Measurements from ENCODE around the gene CLMP.
"Not testable (repeated sequence)": the region's sequence is repeated elsewhere in the genome, so short reads cannot be mapped to it uniquely, and the experiment has no call there.

The CLMP gene

GRCh38 chr11:123132034-123132766 lies 62.8 kb downstream of the CLMP start:
- DNase-seq = not testable (repeated sequence)

DNA sequence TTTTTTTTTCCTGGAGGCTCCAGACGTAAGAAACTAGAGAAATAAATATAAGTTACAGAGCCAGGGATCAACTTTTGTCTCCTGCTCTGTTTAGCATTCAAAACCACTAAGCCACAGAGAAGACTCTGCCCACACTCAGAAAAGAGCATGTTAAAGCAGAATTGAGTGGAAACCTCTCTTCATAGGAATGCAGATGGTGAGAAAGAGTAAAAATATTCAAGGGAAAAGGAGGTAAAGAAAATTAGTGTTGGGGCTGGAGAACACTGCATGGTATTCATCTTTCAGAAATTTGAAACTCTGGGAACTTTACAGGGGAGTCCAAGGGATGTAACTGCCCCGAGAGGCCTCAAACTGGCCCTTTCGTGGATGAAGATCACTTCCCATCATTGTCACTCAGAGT lies 65.1 kb downstream of the CLMP start:
- no peak for DNase-seq

DNA sequence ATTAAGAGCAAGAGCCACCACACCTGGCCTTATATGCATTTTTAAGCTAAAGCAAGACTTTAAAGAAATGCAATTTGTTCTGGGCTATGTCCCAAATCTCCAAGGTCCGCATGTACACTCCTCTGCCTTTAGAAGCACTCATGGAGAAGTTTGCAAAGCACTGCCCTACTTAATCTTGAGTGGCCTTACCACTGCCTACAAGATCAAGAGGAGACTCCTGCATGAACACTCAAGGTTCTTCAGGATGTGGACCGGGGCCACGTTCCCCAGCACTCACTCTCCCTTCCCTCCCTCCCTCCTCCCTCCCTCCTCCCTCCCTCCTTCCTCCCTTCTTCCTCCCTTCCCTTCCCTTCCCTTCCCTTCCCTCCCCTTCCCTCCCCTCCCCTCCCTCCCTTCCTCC lies 69.9 kb downstream of the CLMP start:
- no peak for DNase-seq

DNA sequence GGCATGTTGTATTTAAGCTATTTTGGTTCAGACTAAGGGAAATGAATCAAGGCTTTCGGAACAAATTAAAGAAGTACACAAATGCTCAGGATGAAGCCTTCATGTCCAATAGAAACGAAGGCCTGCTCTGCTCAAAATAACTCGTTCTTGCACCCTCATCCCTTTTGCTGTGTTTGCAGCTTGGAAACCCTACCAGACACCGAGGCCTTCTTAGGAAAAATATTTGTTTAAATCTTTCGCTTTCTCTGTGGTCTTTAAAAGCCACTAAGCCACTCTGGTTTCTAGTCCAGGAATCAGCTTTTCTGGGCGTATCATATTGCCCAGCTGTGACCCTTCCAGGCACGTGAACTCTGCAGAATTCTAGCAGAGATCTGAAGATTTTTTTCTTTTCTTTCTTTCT lies 72.2 kb downstream of the CLMP start:
- DNase-seq = no peak

DNA sequence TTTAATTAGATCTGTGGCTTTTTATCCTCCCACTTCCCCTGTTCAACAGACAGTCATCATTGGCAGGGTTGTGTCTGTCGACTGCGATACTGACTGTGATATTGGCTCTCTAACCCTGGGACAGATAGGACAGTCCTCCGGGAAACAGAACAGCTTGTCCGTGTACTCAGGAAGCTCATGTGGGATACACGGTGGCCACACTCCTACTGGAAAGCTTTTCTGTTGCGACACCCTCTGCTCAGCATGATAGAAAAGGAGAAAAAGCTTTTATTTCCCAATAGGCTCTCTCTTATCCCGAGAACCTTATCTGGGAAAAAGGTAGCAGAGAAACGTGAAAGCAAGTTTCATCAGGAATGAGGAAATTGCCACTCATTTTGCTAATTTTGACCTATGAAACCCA lies 72.7 kb downstream of the CLMP start:
- DNase-seq = no peak

DNA sequence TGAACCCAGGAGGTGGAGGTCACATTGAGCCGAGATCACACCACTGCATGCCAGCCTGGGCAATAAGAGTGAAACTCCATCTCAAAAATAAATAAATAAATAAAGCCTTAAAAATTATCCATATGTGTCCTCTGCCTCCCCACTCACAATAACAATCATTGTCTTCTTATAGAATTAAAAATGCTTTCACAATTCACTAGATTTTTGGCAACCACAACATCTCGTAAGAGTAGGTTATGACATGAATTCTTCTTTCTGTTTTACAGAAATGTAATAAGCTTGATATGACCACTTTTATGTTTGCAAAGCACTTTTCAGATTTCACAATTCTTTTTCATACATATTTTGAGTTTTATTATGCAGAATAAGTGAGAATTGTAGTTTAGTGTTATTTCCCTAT lies 78.6 kb downstream of the CLMP start:
- no peak for DNase-seq

GRCh38 chr11:123111465-123111864 lies 83.6 kb downstream of the CLMP start:
- DNase-seq = peak; percentile 26

DNA sequence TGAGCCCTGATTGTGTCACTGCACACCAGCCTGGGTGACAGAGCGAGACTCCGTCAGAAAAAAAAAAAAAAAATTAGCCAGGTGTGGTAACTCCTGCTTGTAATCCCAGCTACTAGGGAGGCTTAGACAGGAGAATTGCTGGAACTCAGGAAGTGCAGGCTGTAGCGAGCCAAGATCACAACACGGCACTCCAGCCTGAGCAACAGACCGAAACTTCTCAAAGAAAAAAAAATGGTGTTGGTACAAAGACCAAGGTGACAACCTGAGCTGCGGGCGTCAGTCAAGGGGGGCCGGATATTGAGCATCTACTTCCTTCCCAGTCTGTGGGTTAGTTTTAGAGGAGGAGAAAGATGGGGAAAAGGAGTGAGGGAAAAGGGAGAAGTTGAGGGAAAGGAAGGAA lies 84.7 kb downstream of the CLMP start:
- no peak for DNase-seq

DNA sequence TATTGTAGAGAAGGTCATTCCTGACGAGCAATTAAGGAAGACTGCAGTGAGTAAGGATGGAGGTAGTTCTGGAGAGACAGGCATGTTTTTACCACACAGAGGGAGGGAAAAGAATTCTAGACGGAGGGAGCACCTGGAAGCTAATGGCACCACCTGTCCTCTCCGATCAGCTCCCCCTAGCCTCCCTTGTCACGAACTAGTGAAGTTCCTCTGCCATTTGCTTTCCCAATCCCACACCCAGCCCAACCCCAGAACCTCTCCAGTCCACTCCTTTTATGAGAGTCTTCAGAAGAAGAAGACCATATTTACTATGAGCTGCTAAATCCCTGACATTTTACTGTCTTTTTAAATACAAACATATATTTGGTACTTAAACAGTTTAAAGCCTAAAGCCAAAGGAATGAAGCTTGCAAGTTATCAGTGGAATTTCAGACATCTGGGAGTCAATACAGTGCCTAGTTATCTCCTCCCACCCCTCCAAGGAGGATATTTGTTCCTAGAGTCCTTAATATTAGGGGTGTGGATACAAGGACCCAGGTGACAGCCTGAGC lies 87.0 kb downstream of the CLMP start:
- DNase-seq = no peak

DNA sequence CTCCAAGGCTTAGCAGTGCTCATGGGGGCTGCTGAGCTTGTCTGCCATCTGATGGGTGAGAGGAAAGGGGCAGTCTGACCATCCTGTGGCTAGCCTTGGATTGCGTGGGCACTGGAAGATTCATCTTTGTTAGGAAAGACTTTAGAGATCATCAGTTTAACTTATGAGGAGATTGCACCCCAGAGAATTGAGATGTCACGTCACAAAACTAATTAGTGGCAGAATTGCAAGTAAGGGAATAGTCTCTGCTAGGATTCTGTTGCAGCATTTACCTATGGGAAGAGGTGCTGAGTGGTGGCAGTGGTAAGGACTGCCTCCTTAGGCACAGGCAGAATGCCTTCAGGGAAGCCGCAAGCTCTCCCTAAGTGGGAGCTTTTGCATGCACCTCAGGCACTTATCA lies 90.4 kb downstream of the CLMP start:
- DNase-seq = no peak

DNA sequence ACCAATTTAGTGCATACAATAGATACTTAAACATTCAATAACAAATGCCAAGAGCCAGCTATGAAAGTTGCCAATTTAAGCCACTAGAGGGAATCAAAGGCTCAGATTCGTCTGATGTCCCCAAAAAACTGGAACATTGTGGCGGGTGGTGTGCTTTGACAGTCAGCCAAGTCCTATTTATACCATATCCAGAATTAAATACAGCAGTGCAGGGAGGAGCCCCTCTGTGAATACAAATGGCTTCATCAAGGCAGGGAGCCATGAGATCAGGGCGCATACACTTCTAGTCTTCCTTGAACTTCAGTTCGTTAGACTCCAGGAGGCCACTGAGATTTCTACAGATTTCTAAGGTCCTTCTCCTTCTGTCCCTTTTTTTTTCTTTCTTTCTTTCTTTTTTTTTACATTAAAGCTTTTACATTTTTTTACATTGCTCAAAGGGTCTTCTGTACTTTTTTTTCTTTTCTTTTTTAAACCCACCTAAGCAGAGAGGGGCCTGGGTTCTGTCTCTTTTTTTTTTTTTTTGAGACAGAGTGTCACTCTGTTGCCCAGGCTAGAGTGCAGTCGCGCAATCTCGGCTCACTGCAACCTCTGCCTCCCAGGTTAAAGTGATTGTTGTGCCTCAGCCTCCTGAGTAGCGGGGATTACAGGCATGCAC lies 91.6 kb downstream of the CLMP start:
- DNase-seq = peak; percentile 46

- DNase-seq = no peak
These were observed 94.5 kb downstream of the CLMP start for GRCh38 chr11:123100379-123101085.

DNA sequence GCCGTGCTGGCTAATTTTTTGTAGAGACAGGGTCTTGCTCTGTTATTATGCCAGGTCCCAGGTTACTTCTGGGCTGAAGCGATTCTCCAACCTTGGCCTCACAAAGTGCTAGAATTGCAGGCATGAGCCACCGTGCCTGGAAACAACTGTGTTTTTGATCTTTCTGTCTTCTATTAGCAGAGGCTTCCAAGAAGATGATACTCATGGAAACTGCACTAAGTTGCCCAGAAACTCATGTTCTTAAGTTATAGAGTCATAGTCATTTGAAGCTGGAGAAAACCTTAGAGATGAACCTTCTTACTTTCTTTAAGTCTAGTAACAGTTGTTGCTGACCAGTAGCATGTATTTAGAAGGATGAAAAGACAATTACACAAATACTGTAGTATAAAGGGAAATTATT lies 96.1 kb downstream of the CLMP start:
- DNase-seq = no peak

DNA sequence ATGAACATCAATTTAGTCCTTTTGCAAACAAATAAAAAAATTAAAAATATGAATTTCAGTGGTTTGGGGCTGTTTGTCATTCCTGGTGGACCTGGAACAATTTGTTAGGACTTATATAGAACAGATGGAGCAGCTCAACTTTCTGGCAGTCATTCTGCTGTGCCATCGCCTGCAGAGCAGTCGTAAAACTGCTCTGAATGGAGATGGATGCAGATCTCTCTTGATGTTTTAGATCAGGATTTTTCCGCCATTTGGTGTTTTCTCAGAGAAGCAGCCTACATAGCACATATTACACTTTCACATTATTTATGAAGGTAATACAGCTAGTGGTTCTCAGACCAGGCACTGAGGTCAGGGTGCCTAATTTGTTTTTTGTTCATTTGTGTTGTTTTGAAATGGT lies 101.3 kb downstream of the CLMP start:
- no peak for DNase-seq

DNA sequence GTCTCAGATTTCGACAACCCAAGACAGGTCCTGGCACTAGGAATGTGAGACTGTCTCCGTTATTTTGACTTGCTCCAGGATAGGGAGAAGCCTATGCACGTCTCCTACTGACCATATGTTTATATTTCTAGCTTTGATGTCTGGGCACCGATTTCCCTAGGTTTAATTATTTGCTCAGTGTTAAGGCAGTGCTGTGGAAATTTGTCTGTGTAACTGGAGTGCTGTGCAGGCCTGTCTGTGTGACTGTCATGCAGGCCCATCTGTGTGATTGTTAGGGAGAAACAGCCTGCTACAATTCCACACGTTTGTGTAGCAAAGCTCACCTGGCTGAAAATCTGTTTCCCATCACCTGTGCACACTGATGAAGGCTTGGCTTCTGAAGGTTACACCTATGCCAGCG lies 103.5 kb downstream of the CLMP start:
- no peak for DNase-seq

DNA sequence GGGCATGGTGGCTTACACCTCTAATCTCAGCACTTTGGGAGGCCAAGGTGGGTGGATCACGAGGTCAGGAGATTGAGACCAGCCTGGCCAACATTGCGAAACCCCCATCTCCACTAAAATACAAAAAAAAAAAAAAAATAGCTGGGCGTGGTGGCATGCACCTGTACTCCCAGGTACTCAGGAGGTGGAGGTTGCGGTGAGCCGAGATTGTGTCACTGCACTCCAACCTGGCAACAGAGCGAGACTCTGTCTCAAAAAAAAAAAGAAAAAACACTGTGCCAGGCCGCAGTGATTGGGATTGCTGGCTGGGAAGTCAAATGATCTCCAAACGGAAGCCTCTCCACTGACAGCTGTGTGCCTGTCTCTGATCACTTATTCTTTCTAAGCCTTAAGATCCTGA lies 104.9 kb downstream of the CLMP start:
- not testable (repeated sequence) for DNase-seq

DNA sequence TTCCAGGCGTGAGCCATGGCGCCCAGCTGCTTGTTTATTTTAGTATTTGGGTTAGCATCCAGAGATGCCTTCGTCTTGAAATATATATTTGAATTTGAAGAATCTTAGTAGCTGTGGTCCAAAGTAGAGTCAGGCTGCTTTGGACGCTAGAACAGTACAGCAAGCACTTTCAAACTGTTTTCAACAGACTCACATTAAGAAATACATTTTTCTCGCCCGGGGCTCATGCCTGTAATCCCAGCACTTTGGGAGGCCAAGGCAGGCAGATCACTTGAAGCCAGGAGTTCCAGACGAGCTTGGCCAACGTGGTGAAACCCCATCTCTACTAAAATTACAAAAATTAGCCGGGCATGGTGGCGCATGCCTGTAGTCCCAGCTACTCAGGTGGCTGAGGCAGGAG lies 106.2 kb downstream of the CLMP start:
- not testable (repeated sequence) for DNase-seq

- not testable (repeated sequence) for DNase-seq
These were observed 107.4 kb downstream of the CLMP start for GRCh38 chr11:123087657-123088056.

DNA sequence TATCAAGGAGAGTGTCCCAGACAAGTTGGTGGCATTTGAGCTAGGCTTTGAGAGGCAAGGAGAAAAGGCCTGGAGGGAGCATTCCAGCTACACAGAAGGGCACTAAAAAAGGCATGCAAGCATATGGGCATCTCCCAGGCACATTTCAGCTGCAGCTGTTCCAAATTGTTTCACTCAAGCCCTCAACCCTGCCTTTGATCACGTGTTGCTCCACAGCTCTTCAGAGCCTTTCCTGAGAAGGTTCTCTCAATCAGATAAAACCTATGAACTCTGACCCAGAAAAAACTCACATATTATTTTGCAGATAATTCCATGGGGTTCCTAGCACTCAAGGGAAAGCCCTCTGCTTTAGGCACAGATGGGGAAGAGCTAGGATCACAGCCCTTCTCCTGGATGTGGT lies 108.7 kb downstream of the CLMP start:
- no peak for DNase-seq

GRCh38 chr11:123085497-123085896 lies 109.6 kb downstream of the CLMP start:
- no peak for DNase-seq

DNA sequence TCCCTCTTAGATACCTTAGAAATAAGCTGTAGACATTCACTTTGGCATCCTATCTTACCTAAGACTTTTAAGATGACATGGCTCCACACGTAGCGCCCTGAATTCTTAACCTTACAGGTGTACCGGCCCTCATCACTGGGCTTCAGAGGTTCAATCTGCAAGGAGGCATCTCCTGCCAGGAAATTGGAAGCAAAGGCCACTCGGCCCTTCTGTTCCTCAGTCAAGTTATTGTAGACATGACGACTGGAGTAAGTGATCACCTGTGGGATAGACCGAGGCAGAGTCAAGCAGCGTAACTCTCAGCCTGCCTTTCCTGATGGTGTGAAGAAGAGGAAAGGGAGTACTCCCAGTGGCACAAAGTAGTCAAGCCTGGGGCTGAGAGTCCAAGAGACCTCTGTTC lies 110.6 kb downstream of the CLMP start:
- no peak for DNase-seq

DNA sequence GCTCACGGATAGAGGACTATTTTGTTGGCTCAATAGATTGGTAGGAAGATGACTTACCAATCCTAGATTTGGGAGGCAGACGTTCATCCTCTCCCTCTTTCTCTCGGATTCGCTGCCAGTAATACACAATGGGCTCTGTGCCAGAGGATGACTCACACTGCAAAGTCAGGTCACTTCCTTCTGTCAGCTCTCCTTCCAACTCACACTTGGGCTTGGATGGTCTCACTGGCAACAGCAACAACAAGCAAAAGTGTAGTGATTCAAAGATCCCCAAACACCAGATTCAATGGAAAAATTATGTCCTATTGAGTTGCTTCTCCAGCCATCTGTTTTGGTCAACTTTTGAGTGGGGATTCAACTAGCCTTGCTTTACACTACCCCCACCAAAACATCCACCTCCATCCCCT lies 111.4 kb downstream of the CLMP start:
- peak; percentile 19 for DNase-seq

GRCh38 chr11:123082977-123083376 lies 112.1 kb downstream of the CLMP start:
- no peak for DNase-seq

- no peak for DNase-seq
These were observed 115.0 kb downstream of the CLMP start for GRCh38 chr11:123080015-123080414.

All from NCI-H748 treated with DMSO at 0.1 percent for 48 hours (cell line).